Pulmonary artery endothelial cell (primary cell): ENCODE measurements around the gene HTRA3. TPM values are rescaled to one million over a fixed set of nuclear protein-coding genes. Genes with fewer than 3 reads are reported as not detected.

Experiments used
- DNase-seq: peaks from one replicate; pipeline ENCODE4 v3.0.0-alpha.2; 2011; ENCODE audit warnings: low read depth, low spot score
- total RNA-seq: library from RNA; depleted of rRNA; stranded (reverse); fragments of >200 nt; gene quantifications from 2 replicates; pipeline ENCODE4 v1.2.3, GENCODE V29; 2014

HTRA3 gene
- total RNA-seq, 1 donor from 2014 or later = 3.3 TPM

DNA sequence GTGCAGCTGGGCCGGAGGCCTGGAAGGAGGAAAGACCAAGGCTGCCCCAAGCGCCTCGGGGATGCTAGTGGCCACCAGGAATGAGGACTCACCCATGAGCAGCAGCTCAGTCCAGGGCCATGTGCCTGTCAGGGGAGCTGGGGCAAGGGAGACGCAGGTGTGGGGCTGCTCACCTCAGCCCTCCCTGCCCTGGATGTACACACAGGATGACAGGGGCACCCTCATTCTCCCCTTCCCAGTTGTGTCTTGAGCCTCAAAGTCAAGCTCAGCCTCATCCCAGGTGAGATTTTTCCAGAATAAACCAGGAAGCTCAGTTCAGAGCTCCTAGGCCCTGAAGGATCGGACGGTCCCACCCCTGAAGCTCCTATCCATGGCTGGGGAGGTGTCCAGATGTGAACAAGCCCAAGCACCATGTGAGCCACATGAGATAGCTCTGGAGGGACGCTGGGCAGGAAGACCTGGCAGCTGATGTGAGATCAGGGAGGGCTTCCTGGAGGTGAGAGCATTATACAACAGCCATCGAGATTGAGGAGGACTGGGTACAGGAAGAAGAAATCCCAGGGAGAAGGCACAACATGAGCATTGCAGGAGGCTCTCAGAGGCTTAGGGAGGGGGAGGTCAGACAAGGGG, 23.0 kb downstream of the HTRA3 start:
- DNase-seq = no peak

DNA sequence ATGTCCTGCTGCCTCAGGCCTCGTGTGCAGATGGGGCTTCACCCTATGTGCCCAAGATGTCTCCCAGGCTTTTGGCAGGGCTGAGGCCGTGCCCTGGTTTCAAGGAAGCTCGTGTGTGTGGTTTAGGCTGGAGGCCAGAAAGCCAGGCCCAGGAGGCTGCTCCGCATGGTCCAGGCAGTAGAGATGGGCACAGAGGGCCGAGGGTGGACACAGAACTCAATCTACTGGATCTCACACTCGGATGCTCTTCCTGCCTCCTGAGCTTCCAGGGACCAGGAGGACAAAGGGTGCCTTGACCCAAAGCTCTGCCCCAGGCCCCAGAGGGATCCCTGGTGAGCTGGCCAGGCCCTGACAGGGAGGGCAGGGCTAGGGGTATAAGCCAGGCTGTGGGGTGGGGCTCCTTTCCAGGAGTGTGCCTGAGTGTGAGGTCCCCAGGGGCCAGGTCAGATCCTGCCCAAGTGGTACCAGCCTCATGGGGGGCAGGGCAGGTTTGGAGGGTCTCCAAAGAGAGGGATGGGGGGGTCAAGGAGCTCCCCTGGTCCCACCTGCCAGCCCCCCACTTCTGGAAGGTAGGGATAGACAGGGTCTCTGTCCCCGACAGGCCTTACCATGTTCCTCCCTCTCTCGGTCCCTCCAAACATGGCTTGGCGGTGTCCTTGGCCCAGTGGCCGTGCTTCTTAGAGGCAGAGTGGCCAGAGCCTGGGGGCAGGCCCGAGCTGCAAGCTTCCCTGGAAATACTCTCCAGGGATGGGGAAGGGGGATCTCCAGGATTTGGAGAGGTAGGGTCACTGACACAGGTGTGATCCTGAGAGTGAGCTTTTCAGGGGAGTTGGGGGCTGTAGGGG, 23.8 kb downstream of the HTRA3 start:
- no peak for DNase-seq

DNA sequence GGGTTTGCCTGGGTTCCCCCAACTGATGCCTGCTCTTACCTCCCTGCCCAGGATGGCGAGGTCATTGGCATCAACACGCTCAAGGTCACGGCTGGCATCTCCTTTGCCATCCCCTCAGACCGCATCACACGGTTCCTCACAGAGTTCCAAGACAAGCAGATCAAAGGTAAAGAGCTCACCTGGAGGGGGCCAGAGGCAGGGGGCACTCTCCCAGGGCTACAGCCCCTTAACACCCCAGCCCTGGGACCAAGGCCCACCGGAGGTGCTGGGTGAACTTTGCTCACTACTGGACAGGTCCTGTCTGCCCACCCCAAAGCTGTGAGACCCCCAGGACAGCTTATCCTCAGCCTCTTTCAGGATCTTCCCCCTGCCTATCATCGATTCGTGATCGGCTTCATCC, 24.5 kb downstream of the HTRA3 start:
- no peak for DNase-seq

DNA sequence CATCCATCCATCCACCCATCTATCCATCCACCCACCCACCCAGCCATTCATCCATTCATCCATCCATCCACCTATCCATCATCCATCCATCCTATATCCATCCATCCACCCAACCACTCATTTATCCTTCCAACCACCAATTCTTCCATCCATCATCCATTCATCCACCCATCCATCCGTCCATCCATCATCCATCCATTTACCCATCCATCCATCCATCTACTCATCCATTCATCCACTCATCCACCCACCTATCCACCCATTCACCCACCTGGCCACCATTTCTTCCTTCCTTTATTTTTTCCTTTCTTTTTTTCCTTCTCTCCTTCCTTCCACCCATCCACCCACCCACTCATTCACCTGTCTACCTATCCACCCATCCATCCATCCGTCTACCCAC, 25.2 kb downstream of the HTRA3 start:
- DNase-seq = no peak

DNA sequence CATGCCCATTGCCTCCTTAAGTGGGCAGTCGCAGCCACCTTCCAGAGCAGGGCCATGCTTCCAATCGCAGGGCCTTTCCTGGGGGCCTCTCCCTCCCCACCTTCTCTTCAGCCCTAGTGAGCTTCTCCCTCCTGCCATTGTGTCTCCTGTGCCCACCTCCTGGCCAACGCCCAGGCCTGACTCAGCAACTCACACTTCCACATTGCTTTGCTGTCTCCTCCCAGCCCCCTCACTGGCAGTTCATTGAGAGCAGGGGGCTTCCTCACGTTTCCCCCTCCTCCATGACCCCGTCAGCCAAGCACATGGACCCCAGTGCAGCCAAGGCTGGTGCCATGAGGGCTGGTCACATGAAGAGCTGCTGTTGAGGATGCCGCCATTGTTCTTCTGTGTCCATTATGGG, 25.9 kb downstream of the HTRA3 start:
- DNase-seq = no peak

DNA sequence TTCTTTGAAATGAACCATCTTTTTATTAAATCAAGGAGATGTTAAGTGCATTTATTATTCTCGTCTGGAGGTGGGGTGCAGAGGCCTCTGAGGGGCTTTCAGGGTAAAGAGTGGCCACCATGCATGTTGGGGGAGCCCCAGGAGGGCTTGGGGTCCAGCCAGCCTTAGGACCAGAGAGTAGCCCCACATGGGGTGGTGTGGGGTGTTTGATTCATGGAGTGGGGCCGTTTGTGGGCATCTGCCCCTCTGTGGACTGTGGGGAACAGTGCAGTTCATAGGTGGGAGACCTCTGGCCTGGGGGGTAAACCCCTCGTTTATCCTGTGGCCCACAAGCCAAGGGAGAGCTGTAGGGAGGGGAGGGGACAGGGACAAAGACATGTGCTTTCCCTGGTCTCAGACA, 26.9 kb downstream of the HTRA3 start:
- DNase-seq = no peak

DNA sequence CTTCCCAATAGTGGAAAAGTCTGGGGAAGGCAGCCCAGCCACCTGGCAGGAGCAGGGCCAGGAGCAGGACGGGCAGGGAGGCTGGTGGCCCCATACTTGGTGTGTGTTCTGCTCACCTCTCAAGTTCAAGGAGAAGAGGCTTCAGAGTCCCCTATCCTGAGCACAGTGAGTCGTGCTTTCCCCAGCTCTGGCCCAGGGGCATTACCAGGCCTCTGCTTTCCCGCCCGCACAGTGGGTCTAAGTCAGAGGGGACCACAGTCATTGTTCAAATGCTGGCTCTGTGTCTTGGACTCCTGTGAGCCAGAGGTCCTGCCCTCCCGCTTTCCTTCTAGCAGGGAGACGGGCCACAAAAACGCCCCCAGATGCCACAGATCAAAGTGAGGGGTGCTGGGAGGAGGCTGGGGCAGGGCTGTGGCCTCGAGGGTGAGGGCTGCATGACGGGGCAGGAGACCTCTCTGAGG, 27.6 kb downstream of the HTRA3 start:
- no peak for DNase-seq

DNA sequence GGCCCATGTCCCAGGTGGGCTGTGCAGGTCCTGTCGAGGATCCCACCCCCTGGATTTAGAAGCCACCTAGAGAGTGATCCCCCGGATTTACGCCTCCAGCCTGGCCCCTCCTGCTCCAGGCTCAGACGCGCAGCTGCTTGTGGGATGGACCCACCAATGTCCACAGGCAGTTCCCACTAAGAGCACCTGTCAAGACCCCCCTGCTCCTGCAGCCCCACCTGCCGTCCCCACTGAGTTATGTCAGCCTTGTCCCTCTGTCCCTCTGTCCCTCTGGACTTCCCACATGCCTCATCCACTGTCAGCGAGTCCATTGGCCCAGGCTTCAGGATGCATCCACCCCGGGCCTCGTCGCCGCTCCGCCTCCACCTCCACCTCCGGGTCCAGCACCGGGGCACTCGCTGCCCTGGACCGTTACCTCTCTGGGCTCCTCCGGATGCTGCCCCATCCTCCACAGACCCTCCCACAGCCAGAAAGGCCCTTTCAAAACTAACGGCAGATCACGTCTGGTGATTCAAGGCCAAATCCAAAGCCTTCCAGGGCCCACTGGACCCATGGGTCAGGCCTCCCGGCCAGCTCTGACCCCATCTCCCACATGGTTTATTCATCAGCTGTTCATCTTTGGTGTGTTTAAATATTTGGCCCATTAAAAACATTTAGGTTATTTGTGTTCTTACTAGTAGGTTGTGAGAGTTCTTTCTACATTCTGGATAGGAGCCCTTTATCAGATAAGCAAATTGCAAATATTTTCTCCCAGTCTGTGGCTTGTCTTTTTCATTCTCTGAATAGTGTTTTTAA, 28.3 kb downstream of the HTRA3 start:
- no peak for DNase-seq

DNA sequence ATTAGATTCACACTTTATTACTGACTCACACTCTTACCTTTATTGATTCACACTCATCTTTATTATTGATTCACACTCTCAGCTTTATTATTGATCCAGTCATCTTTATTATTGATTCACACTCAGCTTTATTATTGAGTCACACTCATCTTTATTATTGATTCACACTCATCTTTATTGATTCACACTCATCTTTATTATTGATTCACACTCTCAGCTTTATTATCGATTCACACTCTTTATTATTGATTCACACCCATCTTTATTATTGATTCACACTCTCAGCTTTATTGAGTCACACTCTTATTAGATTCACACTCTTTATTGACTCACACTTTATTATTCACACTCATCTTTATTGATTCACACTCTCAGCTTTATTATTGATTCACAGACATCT, 31.3 kb downstream of the HTRA3 start:
- DNase-seq = no peak

DNA sequence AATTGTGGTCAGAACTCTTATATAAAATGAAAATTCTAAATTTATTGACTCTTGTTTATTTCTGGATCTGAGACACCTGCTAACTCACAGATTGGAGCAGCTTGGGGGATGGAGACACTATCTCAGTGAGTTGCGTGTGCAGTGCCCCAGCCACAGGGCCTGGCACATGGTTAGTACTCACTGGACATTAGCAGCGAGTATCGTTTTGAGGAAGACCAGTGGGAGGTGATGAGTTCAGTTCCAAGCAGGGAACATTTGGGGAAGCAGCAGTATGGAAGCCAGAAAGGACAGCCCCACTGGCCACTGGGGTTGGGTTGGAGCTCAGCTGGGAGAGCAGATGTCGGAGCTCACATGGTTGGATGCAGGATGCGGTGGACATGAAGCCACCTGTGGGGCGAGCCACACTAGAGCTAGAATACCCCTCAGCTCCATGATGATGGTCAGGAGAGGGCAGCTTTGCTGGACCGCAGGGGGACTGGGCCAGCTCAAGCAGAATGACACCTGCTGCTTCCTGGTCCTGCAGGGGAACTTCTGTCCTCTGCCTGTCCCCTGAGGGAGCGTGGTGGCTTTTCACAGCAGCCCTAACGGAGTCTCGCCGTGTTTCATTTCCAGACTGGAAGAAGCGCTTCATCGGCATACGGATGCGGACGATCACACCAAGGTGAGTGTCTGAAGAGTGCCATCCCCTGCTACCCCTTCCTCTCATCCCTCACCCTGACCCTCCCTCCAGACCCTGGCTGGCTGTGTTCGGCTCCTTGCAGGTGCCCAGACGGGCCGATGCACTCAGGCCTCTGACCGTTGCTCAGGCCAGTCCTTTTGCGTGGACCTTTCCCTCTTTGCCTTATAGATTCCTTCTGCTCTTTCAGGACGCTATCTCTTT, 32.5 kb downstream of the HTRA3 start:
- no peak for DNase-seq

DNA sequence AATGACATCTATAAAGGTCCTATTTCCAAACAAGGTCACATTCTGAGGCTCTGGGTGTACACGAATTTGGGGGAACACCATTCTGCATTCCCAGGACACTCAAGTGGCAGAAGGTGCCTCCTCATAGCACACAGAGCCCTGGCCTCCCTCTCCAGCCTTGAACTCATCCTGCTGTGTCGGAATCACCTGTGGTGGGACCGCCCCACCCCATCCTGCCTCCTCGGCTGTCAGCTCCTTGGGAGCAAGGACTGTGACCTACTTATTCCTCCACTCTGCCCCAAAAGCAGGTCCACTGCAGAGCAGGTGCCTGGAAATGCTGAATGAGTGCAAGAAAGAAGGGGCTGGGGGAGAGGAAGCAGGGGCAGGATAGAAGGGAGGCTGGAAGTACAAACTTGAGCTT, 33.5 kb downstream of the HTRA3 start:
- DNase-seq = no peak

DNA sequence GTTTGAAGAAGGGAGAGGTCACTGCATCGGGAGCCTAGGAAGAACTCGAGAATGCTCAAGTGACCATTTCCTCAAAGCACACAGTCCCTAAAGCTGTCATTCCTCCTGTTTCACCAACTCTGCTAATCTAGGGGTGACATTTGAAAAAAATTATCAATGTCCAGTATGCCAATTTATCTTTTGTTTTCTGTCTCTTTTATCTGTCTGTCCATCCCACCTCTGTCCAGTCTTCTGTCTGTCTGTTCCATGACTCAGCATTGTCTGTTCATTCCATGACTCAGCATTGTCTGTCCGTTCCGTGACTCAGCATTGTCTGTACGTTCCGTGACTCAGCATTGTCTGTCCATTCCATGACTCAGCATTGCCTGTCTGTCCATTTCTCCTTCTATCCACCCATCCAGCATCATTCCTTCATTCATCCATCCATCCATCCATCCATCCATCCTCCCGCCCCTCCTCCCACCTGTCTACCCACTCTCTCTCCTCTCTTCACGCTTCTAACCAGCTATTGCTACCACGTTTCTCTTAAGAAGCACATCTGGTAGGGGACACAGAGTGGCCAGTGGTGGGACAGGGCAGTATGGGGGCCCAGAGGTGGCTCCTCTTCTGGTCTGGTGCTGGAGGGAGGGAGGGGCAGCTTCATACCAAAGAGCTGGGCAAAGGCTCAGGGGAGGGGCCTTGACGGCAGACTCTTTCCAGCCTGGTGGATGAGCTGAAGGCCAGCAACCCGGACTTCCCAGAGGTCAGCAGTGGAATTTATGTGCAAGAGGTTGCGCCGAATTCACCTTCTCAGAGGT, 34.1 kb downstream of the HTRA3 start:
- peak; percentile 57 for DNase-seq

DNA sequence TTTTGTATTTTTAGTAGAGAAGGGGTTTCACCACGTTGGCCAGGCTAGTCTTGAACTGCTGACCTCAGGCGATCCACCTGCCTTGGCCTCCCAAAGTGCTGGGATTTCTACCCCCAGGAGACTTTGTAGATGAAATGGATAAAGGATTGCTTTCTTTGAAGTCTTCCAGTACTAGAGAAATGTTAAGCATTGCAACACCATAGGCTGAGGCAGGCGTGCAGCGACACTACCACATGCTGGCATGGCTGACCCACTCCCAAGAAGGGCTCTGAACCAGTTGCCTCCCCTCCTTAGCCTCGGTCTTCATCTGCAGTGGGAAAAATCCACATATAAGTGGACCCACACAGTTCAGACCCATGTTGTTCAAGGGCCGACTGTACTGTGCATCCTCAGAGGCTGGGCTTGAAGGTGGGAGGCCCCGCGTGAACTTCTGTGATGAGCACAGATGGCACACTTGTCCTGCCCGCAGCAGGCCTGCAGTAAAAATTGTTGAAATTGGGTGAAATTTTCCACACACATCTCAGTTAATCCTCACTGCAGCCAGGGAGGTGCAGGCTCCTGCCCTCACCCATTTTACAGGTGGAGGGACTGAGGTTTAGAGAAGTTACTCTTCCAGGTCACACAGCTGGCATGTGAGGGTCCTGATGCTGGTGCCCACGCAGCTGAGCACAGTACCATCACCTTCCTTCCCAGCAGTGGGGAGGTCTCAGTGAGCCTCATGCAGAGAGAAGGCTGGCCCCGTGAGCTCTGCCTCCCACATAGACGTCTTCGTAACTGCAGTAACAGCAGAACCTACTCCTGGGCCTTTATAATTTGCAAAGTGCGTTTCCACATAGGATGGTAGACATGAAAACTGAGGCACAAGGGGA, 35.5 kb downstream of the HTRA3 start:
- no peak for DNase-seq

DNA sequence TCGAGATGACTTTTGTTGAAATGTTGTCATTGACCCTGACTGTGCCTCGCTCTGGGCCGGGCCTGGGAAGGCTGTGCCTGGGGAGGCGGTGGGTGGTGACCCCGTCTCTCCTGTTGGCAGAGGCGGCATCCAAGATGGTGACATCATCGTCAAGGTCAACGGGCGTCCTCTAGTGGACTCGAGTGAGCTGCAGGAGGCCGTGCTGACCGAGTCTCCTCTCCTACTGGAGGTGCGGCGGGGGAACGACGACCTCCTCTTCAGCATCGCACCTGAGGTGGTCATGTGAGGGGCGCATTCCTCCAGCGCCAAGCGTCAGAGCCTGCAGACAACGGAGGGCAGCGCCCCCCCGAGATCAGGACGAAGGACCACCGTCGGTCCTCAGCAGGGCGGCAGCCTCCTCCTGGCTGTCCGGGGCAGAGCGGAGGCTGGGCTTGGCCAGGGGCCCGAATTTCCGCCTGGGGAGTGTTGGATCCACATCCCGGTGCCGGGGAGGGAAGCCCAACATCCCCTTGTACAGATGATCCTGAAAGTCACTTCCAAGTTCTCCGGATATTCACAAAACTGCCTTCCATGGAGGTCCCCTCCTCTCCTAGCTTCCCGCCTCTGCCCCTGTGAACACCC, 36.4 kb downstream of the HTRA3 start:
- no peak for DNase-seq

DNA sequence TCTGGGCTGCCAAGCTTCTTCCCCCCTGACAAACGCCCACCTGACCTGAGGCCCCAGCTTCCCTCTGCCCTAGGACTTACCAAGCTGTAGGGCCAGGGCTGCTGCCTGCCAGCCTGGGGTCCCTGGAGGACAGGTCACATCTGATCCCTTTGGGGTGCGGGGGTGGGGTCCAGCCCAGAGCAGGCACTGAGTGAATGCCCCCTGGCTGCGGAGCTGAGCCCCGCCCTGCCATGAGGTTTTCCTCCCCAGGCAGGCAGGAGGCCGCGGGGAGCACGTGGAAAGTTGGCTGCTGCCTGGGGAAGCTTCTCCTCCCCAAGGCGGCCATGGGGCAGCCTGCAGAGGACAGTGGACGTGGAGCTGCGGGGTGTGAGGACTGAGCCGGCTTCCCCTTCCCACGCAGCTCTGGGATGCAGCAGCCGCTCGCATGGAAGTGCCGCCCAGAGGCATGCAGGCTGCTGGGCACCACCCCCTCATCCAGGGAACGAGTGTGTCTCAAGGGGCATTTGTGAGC, 37.0 kb downstream of the HTRA3 start:
- DNase-seq = no peak

DNA sequence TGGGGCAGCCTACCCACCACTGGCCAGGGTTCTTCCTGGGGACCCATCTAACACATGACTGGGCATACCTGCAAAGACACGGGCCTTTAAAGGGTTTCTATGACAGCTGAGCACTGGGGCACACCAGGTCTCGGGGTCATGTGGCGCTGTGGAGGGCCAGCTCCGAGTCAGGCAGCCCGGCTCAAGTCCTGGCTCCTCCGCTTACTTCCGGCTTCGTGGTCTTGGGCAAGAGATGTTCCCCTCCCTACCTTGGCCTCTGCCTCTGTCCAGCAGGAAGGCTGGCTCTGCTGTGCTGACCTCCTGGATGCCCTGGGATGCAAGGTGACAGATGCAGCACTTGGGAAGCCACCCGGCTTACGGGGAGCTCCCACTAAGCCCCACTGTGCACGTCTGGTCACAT, 37.6 kb downstream of the HTRA3 start:
- DNase-seq = no peak

DNA sequence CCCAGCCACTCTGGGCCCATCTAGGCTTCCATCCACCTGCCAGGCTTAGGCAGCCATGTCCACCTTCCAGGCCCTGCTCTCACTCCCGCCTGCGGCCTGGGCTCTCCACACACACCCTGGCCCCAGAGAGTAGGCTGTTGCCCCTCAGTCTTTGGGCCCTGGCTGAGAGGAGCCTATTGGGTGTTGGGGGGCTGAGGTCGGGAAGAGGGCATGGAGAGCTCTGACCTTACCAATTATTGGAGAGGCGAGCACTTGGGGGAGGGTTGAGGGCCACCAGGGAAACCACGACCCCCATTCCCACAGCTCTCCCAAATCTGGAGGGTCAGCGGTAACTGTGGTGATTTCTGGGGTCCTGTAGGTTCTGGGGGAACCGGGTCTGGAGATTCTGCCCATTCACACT, 38.2 kb downstream of the HTRA3 start:
- DNase-seq = no peak

DNA sequence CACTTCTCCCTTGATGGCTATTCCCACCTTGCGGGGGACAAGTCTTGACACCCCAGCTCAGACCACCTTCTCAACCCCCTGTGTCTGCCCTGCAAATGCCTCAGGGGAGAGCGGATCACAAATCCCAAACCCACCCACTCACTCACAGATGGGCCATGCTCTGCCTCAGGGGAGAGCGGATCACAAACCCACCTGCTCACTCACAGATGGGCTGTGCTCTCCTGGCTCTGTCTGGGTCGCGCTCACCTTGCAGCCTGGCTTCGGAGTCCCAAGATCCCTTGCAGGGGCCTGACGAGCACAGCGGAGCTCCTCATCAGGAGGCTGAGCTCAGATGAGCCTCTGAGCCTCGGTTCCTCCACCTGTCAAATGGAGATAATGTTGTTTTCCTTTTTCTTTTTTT, 38.6 kb downstream of the HTRA3 start:
- DNase-seq = no peak
